MM.1S (cell line): ENCODE measurements around the gene POLQ.

Experiments used
- EZH2 ChIP-seq: fragments of 300-600 bp; sonication (generic); optimal IDR thresholded peaks from 2 replicates; pipeline ENCODE3; 2017; ENCODE audit warnings: low read depth, mild to moderate bottlenecking, antibody characterized with exemption, low read length, mixed read lengths
- EZH2phosphoT487 ChIP-seq: fragments of 300-600 bp; sonication (generic); IDR thresholded peaks from 2 replicates; pipeline ENCODE4 v1.6.1; 2018; ENCODE audit warnings: antibody characterized with exemption, low read length
- TF ChIP-seq, protein P1 (sequence below): fragments of 300-600 bp; sonication (generic); IDR thresholded peaks from 2 replicates; pipeline ENCODE4 v1.5.1; 2016; ENCODE audit warnings: antibody characterized with exemption, low read length, mixed read lengths

DNA sequence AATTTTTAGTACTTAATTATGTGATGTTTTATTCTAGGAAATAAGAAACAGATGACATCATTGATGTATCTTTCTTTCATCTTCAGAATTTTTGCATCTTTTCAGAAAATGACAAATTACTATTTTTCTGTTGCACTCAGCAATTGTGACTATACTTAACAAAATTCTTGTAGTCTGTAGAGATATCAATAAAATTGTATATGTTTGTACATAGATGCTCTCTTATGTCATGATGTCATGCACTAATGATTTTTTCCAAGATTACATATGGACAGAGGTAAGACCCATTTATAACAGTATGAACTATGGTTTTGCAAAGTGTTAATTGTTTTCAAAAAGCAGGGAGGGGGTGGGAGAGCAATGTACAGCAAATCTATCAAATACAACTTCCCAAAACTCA is 121.2 kb downstream of the POLQ start:
- TF ChIP-seq, protein P1, sequence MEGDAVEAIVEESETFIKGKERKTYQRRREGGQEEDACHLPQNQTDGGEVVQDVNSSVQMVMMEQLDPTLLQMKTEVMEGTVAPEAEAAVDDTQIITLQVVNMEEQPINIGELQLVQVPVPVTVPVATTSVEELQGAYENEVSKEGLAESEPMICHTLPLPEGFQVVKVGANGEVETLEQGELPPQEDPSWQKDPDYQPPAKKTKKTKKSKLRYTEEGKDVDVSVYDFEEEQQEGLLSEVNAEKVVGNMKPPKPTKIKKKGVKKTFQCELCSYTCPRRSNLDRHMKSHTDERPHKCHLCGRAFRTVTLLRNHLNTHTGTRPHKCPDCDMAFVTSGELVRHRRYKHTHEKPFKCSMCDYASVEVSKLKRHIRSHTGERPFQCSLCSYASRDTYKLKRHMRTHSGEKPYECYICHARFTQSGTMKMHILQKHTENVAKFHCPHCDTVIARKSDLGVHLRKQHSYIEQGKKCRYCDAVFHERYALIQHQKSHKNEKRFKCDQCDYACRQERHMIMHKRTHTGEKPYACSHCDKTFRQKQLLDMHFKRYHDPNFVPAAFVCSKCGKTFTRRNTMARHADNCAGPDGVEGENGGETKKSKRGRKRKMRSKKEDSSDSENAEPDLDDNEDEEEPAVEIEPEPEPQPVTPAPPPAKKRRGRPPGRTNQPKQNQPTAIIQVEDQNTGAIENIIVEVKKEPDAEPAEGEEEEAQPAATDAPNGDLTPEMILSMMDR: no peak
- no peak for TF ChIP-seq EZH2phosphoT487
- no peak for TF ChIP-seq EZH2
